GM23338 (cell line): ENCODE data around the gene TEX14. TPM values are rescaled to one million over a fixed set of nuclear protein-coding genes. Genes with fewer than 3 reads are reported as not detected.

ENCODE experiments used
- ATAC-seq: fragments of 200-7000 bp; cut with Tn5 transposase; 3 replicates; pipeline ENCODE4 v1.9.1; 2020
- DNase-seq: peaks from one replicate; pipeline ENCODE4 v3.0.0-alpha.2; 2015; ENCODE audit warnings: low spot score
- H2AFZ ChIP-seq: fragments of 200-600 bp; sonication (generic); 2 replicates; pipeline ENCODE4 v1.8.0; 2016; ENCODE audit warnings: antibody characterized with exemption, mild to moderate bottlenecking, moderate library complexity
- H3F3A ChIP-seq: fragments of 200-600 bp; sonication (generic); replicated peaks from 2 replicates; pipeline ENCODE4 v1.8.0; 2017; ENCODE audit warnings: antibody characterized with exemption, mixed run types, low read depth
- H3K27ac ChIP-seq: fragments of 200-600 bp; sonication (generic); 2 replicates; pipeline ENCODE4 v1.6.1; 2016; ENCODE audit warnings: low read depth
- H3K27me3 ChIP-seq: fragments of 200-600 bp; sonication (generic); 2 replicates; pipeline ENCODE4 v1.8.0; 2016; ENCODE audit warnings: mild to moderate bottlenecking, mixed run types, moderate library complexity; ENCODE audit not compliant: insufficient read depth
- H3K36me3 ChIP-seq: fragments of 200-600 bp; sonication (generic); 2 replicates; pipeline ENCODE4 v1.8.0; 2016; ENCODE audit warnings: mild to moderate bottlenecking; ENCODE audit not compliant: insufficient read depth
- H3K4me1 ChIP-seq: fragments of 200-600 bp; sonication (generic); 2 replicates; pipeline ENCODE4 v1.8.0; 2016; ENCODE audit warnings: mild to moderate bottlenecking, moderate library complexity; ENCODE audit not compliant: insufficient read depth
- H3K4me2 ChIP-seq: fragments of 200-600 bp; sonication (generic); 2 replicates; pipeline ENCODE4 v1.7.1; 2017; ENCODE audit warnings: mixed run types
- H3K4me3 ChIP-seq: fragments of 200-600 bp; sonication (generic); 2 replicates; pipeline ENCODE4 v1.6.1; 2016; ENCODE audit warnings: mixed run types
- H3K79me2 ChIP-seq: fragments of 200-600 bp; sonication (generic); replicated peaks from 2 replicates; pipeline ENCODE4 v1.8.0; 2017; ENCODE audit warnings: mild to moderate bottlenecking; ENCODE audit not compliant: insufficient read depth
- H3K9me2 ChIP-seq: fragments of 200-600 bp; sonication (generic); 2 replicates; pipeline ENCODE4 v1.8.0; 2017; ENCODE audit not compliant: insufficient read depth
- H4K20me1 ChIP-seq: fragments of 200-600 bp; sonication (generic); replicated peaks from 2 replicates; pipeline ENCODE4 v1.8.0; 2017; ENCODE audit warnings: mild to moderate bottlenecking; ENCODE audit not compliant: insufficient read depth
- H3K27ac Mint-ChIP-seq: 2 replicates; pipeline ENCODE4 v1.8.0; 2020; ENCODE audit warnings: inconsistent platforms, mild to moderate bottlenecking, moderate library complexity, mixed read lengths
- H3K27me3 Mint-ChIP-seq: 3 replicates; pipeline ENCODE4 v1.8.0; 2022; ENCODE audit warnings: low read depth, mild to moderate bottlenecking, moderate library complexity, mixed read lengths, inconsistent platforms; ENCODE audit not compliant: insufficient read depth, poor library complexity
- H3K36me3 Mint-ChIP-seq: 3 replicates; pipeline ENCODE4 v1.8.0; 2021; ENCODE audit warnings: low read depth, mild to moderate bottlenecking, inconsistent platforms, moderate library complexity, mixed read lengths
- H3K4me1 Mint-ChIP-seq: 3 replicates; pipeline ENCODE4 v1.8.0; 2020; ENCODE audit warnings: mild to moderate bottlenecking, inconsistent platforms, mixed read lengths
- H3K4me3 Mint-ChIP-seq: 3 replicates; pipeline ENCODE4 v1.8.0; 2021; ENCODE audit warnings: moderate library complexity, mild to moderate bottlenecking, inconsistent platforms, mixed read lengths
- H3K9me3 Mint-ChIP-seq: 3 replicates; pipeline ENCODE4 v1.8.0; 2020; ENCODE audit warnings: moderate library complexity, mild to moderate bottlenecking, inconsistent platforms, mixed read lengths
- CREB1 ChIP-seq: fragments of 250-450 bp; sonication (Bioruptor Pico); IDR thresholded peaks from 2 replicates; pipeline ENCODE4 v1.5.0; 2020; ENCODE audit warnings: low read depth, mild to moderate bottlenecking, moderate library complexity
- ETS1 ChIP-seq: IDR thresholded peaks from 2 replicates; pipeline ENCODE4 v1.6.1; 2016; ENCODE audit warnings: antibody characterized with exemption
- EZH2 ChIP-seq: fragments of 200-600 bp; sonication (generic); IDR thresholded peaks from one replicate; pipeline ENCODE4 v1.8.0; 2017; ENCODE audit warnings: antibody characterized with exemption, mild to moderate bottlenecking, low read depth; ENCODE audit not compliant: unreplicated experiment
- JUNB ChIP-seq: IDR thresholded peaks from one replicate; pipeline ENCODE4 v1.6.1; 2016; ENCODE audit warnings: antibody characterized with exemption; ENCODE audit not compliant: unreplicated experiment
- NANOG ChIP-seq: IDR thresholded peaks from 2 replicates; pipeline ENCODE4 v1.6.1; 2016; ENCODE audit warnings: antibody characterized with exemption, borderline replicate concordance
- REST ChIP-seq: IDR thresholded peaks from one replicate; pipeline ENCODE4 v1.6.1; 2018; ENCODE audit warnings: antibody characterized with exemption; ENCODE audit not compliant: unreplicated experiment
- STAT1 ChIP-seq: IDR thresholded peaks from one replicate; pipeline ENCODE4 v1.6.1; 2016; ENCODE audit warnings: antibody characterized with exemption; ENCODE audit not compliant: unreplicated experiment
- ZNF114 ChIP-seq: fragments of 250-450 bp; sonication (Bioruptor Pico); IDR thresholded peaks from 2 replicates; pipeline ENCODE4 v1.5.0; 2020; ENCODE audit warnings: mild to moderate bottlenecking, moderate library complexity
- ZNF331 ChIP-seq: fragments of 250-450 bp; sonication (Bioruptor Pico); IDR thresholded peaks from 2 replicates; pipeline ENCODE4 v1.5.0; 2020; ENCODE audit warnings: low read depth, mild to moderate bottlenecking, moderate library complexity
- ZNF462 ChIP-seq: fragments of 250-450 bp; sonication (Bioruptor Pico); IDR thresholded peaks from 2 replicates; pipeline ENCODE4 v1.5.0; 2020; ENCODE audit warnings: mild to moderate bottlenecking, moderate library complexity
- polyA plus RNA-seq: library from polyadenylated mRNA; unstranded; fragments of >200 nt; fragmentation: Nextera tagmentation; extraction: Ambion mirVana; gene quantifications from 2 replicates; pipeline ENCODE4 v1.2.1, GENCODE V29; 2016
- total RNA-seq: library from RNA; depleted of rRNA; stranded (reverse); fragments of >200 nt; shearing (Covaris generic); gene quantifications from 2 replicates; pipeline ENCODE4 v1.2.3, GENCODE V29; 2014

TEX14 gene
- total and polyA plus RNA-seq, 2 experiments from 2014 or later = 0.80 to 2.6 TPM

GRCh38 chr17:58586009-58586644 lies 105.7 kb downstream of the TEX14 start (continued):
- TF ChIP-seq REST = no peak
- no peak for TF ChIP-seq CREB1 (CRISPR knock-in tag)
- TF ChIP-seq NANOG = no peak
- no peak for TF ChIP-seq STAT1
- TF ChIP-seq ZNF114 = no peak

GRCh38 chr17:58585554-58585953 lies 106.3 kb downstream of the TEX14 start:
- Histone ChIP-seq H3K4me2 (no peak overlapping the region), H2AFZ (no peak overlapping the region), H3K4me1 (peaks cover 11% of the 10 kb centered on the region; the same call in 1 of the 2 replicates), H3K36me3 (no peaks in the 10 kb centered on the region), H3K27ac (no peak overlapping the region), H3F3A (no peaks in the 10 kb centered on the region), H3K4me3 (no peak overlapping the region), H3K27me3 (no peaks in the 10 kb centered on the region), H3K9me2 (no peaks in the 10 kb centered on the region), H3K79me2 (no peaks in the 10 kb centered on the region), H4K20me1 (no peaks in the 10 kb centered on the region)
- Mint-ChIP-seq H3K27ac (no peak overlapping the region), H3K27me3 (peaks cover 2% of the 10 kb centered on the region), H3K4me1 (peaks cover 4% of the 10 kb centered on the region; the same call in 1 of the 3 replicates), H3K36me3 (no peaks in the 10 kb centered on the region), H3K4me3 (no peak overlapping the region), H3K9me3 (no peaks in the 10 kb centered on the region)
- DNase-seq (no peak), ATAC-seq (no peak)
- TF ChIP-seq ZNF114 (no peak), EZH2 (no peak), ETS1 (no peak), CREB1 (CRISPR knock-in tag) (no peak), ZNF462 (CRISPR knock-in tag) (no peak), JUNB (no peak), ZNF331 (CRISPR knock-in tag) (no peak), REST (no peak)
